ENCODE results near the gene DPYSL3. TPM values are rescaled to one million over a fixed set of nuclear protein-coding genes. Genes with fewer than 3 reads are reported as not detected.

DPYSL3 gene
- total RNA-seq, 3 donors from 2014 or later = 12.0 to 134 (median 31.1) TPM

- TF ChIP-seq CTCF (IDR thresholded peaks at IDR 0.05) = no peak
- Histone ChIP-seq H3K9me3 (no peaks in the 10 kb centered on the region), H3K4me3 (no peak overlapping the region), H3K36me3 (ENCODE audit: low read depth) (no peaks in the 10 kb centered on the region), H3K4me1 (ENCODE audit: low read depth) (peaks cover 2% of the 10 kb centered on the region)
- intact Hi-C loops (cut with DNase I, micrococcal nuclease) = no loop called here
- ATAC-seq = no peak
- DNase-seq = no peak
These were observed 24.8 kb downstream of the DPYSL3 start for GRCh38 chr5:147485046-147485445.

GRCh38 chr5:147484708-147485020, 25.2 kb downstream of the DPYSL3 start:
- intact Hi-C loops (cut with DNase I, micrococcal nuclease) = no loop called here
- ATAC-seq (no peak), DNase-seq (no peak)
- H3K4me3 ChIP-seq = no peak overlapping the region
- no peaks in the 10 kb centered on the region for H3K36me3 ChIP-seq (ENCODE audit: low read depth)
- no peak for TF ChIP-seq CTCF (IDR thresholded peaks at IDR 0.05)
- H3K4me1 ChIP-seq (ENCODE audit: low read depth) = peaks cover 2% of the 10 kb centered on the region
- H3K9me3 ChIP-seq = no peaks in the 10 kb centered on the region

GRCh38 chr5:147483961-147484707, 25.7 kb downstream of the DPYSL3 start:
- intact Hi-C loops (cut with DNase I, micrococcal nuclease) = no loop called here
- no peak for TF ChIP-seq CTCF (IDR thresholded peaks at IDR 0.05)

GRCh38 chr5:147483188-147483790, 26.6 kb downstream of the DPYSL3 start:
- TF ChIP-seq CTCF (IDR thresholded peaks at IDR 0.05) = no peak
- H3K9me3 ChIP-seq = no peaks in the 10 kb centered on the region
- no peak overlapping the region for H3K4me3 ChIP-seq
- ATAC-seq (peak; percentile 7), DNase-seq (no peak)
- peaks cover 2% of the 10 kb centered on the region for H3K4me1 ChIP-seq (ENCODE audit: low read depth)
- intact Hi-C loops (cut with DNase I, micrococcal nuclease) = no loop called here
- H3K36me3 ChIP-seq (ENCODE audit: low read depth) = no peaks in the 10 kb centered on the region

More at GRCh38 chr5:147483961-147484707, 25.7 kb downstream of the DPYSL3 start:
- DNase-seq = peak; percentile 49 to 66 (median 51)
- peak; percentile 69 for ATAC-seq
- no peak overlapping the region for H3K4me3 ChIP-seq
- peaks cover 2% of the 10 kb centered on the region for H3K4me1 ChIP-seq (ENCODE audit: low read depth)
- no peaks in the 10 kb centered on the region for H3K9me3 ChIP-seq
- no peaks in the 10 kb centered on the region for H3K36me3 ChIP-seq (ENCODE audit: low read depth)

- Histone ChIP-seq H3K4me1 (ENCODE audit: low read depth) (peaks cover 2% of the 10 kb centered on the region), H3K9me3 (no peaks in the 10 kb centered on the region), H3K4me3 (no peak overlapping the region), H3K36me3 (ENCODE audit: low read depth) (no peaks in the 10 kb centered on the region)
- intact Hi-C loops (cut with DNase I, micrococcal nuclease) = no loop called here
- no peak for TF ChIP-seq CTCF (IDR thresholded peaks at IDR 0.05)
- no peak for ATAC-seq
- DNase-seq = no peak
These were observed 27.1 kb downstream of the DPYSL3 start for GRCh38 chr5:147482706-147483180.

Measured in mucosa of descending colon (tissue), 3 donors.